Naive thymus-derived CD8-positive, alpha-beta T cell (primary cell): ENCODE measurements around the gene WRAP73. TPM values are rescaled to one million over a fixed set of nuclear protein-coding genes. Genes with fewer than 3 reads are reported as not detected.
A peak's percentile ranks its signal among the peaks of the same experiment; 100 is the strongest.

Experiments
- ATAC-seq, 2 donors: fragments of 150-1000 bp; cut with Tn5 transposase in 1 of 2; sonication (Bioruptor Pico), chemical (Tn5 transposase) in 1 of 2; 1 replicate in 1 of 2; 2 replicates in 1 of 2; pipeline ENCODE4 v1.10.0; 2021; ENCODE audit warnings: mild to moderate bottlenecking in 2 of 2, moderate library complexity in 2 of 2
- POLR2A ChIA-PET: fragments of 350-600 bp; sonication (Branson Sonifier 250); formaldehyde crosslinking; loops from one replicate; lab custom pipeline; 2021; ENCODE audit warnings: antibody characterized with exemption; lab: Charles Lee
- DNase-seq, 10 donors: peaks; one replicate each; pipeline versions ENCODE4 v3.0.0 to v3.0.0-alpha.2; 2020 to 2022
- H3K27ac Mint-ChIP-seq, 10 donors: one replicate each; pipeline ENCODE4 v1.8.0; 2020 to 2022; ENCODE audit warnings: mild to moderate bottlenecking in 10 of 10, mixed read lengths in 10 of 10, moderate library complexity in 4 of 10, inconsistent platforms in 1 of 10
- H3K27me3 Mint-ChIP-seq, 5 donors: one replicate each; pipeline ENCODE4 v1.8.0; 2021 to 2022; ENCODE audit warnings: mixed read lengths in 5 of 5
- H3K36me3 Mint-ChIP-seq, 3 donors: one replicate each; pipeline ENCODE4 v1.8.0; 2020 to 2022; ENCODE audit warnings: mixed read lengths in 3 of 3, mild to moderate bottlenecking in 2 of 3, inconsistent platforms in 1 of 3
- H3K4me1 Mint-ChIP-seq, 4 donors: one replicate each; pipeline ENCODE4 v1.8.0; 2021 to 2022; ENCODE audit warnings: mixed read lengths in 4 of 4
- H3K4me3 Mint-ChIP-seq, 10 donors: one replicate each; pipeline ENCODE4 v1.8.0; 2020 to 2022; ENCODE audit warnings: mild to moderate bottlenecking in 10 of 10, mixed read lengths in 10 of 10, moderate library complexity in 6 of 10, inconsistent platforms in 1 of 10
- H3K9me3 Mint-ChIP-seq, 9 donors: one replicate each; pipeline ENCODE4 v1.8.0; 2020 to 2022; ENCODE audit warnings: mixed read lengths in 9 of 9, mild to moderate bottlenecking in 3 of 9, inconsistent platforms in 1 of 9, moderate library complexity in 1 of 9
- polyA plus RNA-seq, 3 donors: library from polyadenylated mRNA; unstranded; fragments of 300-500 nt; fragmentation: Illumina TruSeq; gene quantifications; one replicate each; pipeline ENCODE4 v1.2.3, GENCODE V29; 2021
- total RNA-seq, 8 experiments: library from RNA in 2 of 8; stranded (reverse) in 2 of 8; gene quantifications; one replicate each; pipeline ENCODE4 v1.2.3 and lab custom pipeline; 2021 to 2026

Gene WRAP73
- total and polyA plus RNA-seq, 5 experiments from 2014 or later: 26.3 to 46.8 (median 32.1) TPM

DNA sequence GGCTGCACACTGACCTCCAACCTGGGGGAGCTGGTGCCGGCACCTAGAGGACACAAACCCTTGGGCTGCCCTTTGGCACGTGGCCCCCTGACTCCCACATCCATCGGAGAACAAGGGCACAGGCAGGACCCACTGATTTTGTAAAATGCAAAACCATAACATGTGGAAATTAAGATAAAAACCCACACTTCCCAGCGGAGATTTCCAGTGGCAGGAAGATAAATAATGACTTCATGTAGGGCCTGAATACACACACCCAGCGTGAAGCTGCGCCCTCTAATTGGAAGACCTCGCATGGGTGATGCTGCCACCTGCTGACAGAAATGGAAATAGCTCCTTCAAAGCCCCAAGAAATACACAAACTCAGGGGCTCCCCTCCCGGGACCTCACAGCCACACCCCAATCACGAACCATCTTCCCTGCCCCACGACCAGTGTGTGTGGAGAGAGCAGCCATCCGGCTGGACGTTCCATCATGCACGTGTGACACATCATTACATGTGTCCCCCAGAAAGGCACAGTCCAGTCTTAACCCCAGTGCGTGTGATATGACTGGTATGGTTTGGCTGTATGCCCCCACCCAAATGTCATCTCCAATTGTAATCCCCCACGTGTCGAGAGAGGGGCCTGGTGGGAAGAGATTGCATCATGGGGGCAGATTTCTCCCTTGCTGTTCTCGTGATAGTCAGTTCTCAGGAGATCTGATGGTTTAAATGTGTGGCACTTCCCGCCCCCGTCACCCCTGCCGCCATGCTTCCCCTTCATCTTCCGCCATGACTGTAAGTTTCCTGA lies 30.8 kb downstream of the WRAP73 start:
- Mint-ChIP-seq H3K27ac (peak overlapping the region in 2 of 10 donors; percentile 33 to 57), H3K9me3 (no peaks in the 10 kb centered on the region), H3K36me3 (no peaks in the 10 kb centered on the region), H3K27me3 (peaks cover 0 to 4% (median 0%) of the 10 kb centered on the region in 5 donors), H3K4me1 (peaks cover 25 to 49% (median 44%) of the 10 kb centered on the region in 4 donors), H3K4me3 (peak overlapping the region in 2 of 10 donors; percentile 7 to 52)
- ATAC-seq (peak; percentile 95), DNase-seq (peak; percentile 58 to 88 (median 78))
- POLR2A ChIA-PET: interaction anchor here (0.6 to 1.8 kb wide), 5 partner anchors 27 to 166 kb away, joined by 3 to 10 read pairs (median 5); no protein-coding TSS in a partner anchor

DNA sequence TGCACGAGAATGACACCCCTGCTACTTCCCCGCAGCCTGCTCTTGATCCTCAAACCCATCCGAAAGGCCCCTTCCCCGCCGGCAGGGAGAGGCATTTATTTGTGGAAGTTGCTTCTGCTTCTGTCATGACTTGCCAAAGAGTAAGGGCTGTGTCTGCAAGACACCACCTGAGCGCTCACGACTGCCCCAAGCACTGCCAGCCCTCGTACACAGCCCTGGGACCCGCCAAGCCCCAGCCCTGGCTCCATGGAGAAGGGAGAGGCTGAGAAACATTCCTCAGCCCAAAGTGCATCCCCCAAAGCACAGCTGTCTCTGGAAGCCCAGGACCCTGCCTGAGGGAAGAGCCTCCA lies 31.4 kb downstream of the WRAP73 start:
- ATAC-seq (no peak), DNase-seq (no peak)
- Mint-ChIP-seq H3K27ac (no peak overlapping the region), H3K36me3 (no peaks in the 10 kb centered on the region), H3K4me1 (peaks cover 22 to 48% (median 39%) of the 10 kb centered on the region in 4 donors), H3K4me3 (no peak overlapping the region), H3K27me3 (peaks cover 0 to 4% (median 0%) of the 10 kb centered on the region in 5 donors), H3K9me3 (no peaks in the 10 kb centered on the region)
- POLR2A ChIA-PET: interaction anchor here (0.6 to 1.8 kb wide), 5 partner anchors 27 to 166 kb away, joined by 3 to 10 read pairs (median 5); no protein-coding TSS in a partner anchor

DNA sequence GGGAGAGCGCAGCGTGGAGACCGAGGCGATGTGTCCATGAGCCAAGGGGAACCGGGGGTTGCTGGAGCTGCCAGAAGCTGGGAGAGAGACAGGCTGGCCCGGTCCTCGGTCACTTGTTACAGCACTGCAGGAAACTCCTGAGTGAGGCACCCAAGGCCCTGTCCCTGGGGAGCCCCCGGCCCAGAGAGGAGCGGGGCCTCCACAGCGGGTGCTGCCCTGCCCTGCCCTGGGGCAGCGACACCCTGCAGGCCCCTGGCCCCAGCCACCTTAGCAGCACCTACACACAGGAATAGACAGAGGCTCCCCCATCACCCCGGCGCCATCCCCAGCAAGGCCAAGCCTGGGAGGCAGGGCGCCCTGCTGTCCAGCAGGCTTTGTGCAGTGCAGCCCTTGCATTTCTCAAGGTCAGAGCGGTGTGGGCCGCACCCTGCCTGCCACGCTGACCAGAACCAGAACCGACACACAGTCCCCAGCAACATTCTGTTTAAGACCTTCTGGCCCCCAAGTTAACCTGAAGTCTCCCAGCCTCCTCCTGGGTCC lies 32.0 kb downstream of the WRAP73 start:
- H3K4me1 Mint-ChIP-seq: peaks cover 16 to 42% (median 33%) of the 10 kb centered on the region in 4 donors
- peak overlapping the region in 2 of 10 donors; percentile 52 to 84 for H3K27ac Mint-ChIP-seq
- no peaks in the 10 kb centered on the region for H3K36me3 Mint-ChIP-seq
- H3K9me3 Mint-ChIP-seq: no peaks in the 10 kb centered on the region
- H3K4me3 Mint-ChIP-seq: no peak overlapping the region
- H3K27me3 Mint-ChIP-seq: peaks cover 0 to 4% (median 0%) of the 10 kb centered on the region in 5 donors
- no peak for ATAC-seq
- POLR2A ChIA-PET: no interaction called here
- no peak for DNase-seq

DNA sequence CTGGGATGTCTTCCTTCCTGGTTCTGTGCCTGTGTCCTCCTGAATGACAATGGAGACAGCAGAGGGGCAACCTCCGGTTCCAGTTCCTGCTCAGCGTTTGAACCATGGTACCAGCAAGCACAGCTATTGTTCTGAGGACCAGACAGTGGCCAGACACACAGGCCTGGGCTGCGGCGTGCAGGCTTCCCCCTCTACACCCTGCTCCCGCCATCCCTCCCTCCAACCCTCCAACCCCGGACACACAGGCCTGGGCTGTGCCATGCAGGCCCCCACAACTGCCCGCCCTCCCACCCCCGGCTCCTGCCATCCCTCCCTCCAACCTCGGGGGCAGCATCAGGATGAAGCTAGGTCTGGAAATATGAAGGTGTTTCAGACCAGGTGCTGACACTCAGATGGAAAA lies 33.0 kb downstream of the WRAP73 start:
- DNase-seq (no peak), ATAC-seq (no peak)
- H3K9me3 Mint-ChIP-seq: no peaks in the 10 kb centered on the region
- H3K36me3 Mint-ChIP-seq: no peaks in the 10 kb centered on the region
- H3K4me1 Mint-ChIP-seq: peaks cover 17 to 36% (median 24%) of the 10 kb centered on the region in 4 donors
- H3K27me3 Mint-ChIP-seq: peaks cover 0 to 4% (median 0%) of the 10 kb centered on the region in 5 donors
- POLR2A ChIA-PET: no interaction called here
- no peak overlapping the region for H3K4me3 Mint-ChIP-seq
- no peak overlapping the region for H3K27ac Mint-ChIP-seq

DNA sequence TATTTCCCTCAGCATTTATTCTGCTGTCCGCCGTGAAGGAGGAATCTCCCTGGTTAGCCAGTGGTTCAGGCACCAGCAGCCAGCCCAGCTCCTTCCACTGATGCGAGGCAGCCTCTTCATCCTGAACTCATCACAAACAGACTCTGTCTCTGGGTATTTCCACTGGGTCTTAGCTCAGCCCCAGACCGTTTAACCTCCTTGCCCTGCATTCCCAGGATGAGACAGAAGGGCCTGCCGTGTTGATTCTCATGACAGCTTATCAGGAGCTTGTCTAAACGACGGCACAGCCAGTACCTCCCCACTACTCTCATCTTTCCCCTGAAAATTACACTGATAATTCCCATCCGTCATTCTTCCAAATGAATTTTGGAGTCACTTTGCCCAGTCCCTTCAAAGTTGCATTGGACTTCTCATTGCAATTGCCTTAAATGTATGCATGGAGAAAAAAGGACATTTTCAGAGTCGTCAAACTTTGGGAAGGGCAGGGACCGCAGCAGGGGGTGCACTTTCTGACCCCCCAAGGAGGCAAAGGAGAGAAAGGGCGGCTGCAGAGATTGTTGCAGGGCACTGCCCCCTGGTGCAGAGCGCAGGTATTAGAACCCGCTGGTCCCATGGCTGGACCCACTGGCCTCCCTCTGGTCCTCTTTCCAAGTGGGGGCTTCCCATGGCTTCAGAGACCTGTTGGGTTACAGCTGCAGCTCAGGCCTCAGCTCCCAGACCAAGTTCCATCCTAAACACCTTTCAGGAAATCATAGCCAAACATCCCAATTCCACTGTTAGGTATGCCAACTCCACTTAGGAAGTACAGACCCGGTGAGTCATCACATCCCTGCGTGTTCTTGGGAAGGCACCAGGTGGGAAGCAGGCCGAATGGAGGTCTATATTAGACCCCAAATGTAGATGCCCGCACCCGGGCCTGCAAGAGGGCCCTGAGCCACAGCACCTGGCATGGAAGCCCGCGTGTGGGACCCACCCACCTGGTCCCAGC lies 34.9 kb downstream of the WRAP73 start:
- H3K27me3 Mint-ChIP-seq: peaks cover 0 to 7% (median 3%) of the 10 kb centered on the region in 5 donors
- DNase-seq: no peak
- H3K4me1 Mint-ChIP-seq: peaks cover 18 to 32% (median 22%) of the 10 kb centered on the region in 4 donors
- POLR2A ChIA-PET: interaction anchor here (1.0 kb wide), 1 partner anchor 47 kb away, joined by 3 read pairs; no protein-coding TSS in a partner anchor
- H3K9me3 Mint-ChIP-seq: no peaks in the 10 kb centered on the region
- H3K27ac Mint-ChIP-seq: peak overlapping the region in 1 of 10 donors; percentile 13
- ATAC-seq: no peak
- H3K4me3 Mint-ChIP-seq: peak overlapping the region in 1 of 10 donors; percentile 22
- H3K36me3 Mint-ChIP-seq: no peaks in the 10 kb centered on the region

DNA sequence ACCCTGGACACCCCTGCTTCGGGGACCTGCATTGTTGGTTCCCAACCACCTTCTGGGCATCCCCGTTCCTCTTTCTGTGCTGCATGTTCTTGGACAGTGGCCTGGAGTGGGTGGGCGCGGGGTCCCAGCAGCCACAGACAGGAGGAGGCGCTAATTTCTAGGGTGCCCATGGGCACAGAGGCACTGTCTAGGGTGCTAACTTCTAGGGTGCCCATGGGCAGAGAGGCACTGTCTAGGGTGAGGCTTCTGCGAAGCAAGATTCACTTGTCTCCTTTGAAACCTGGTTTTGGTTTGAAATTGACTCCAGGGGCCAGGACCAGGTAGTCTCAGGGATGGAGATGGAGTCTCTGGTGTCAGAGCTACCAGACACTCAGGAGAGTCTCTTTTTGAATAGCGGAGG lies 37.8 kb downstream of the WRAP73 start:
- H3K27me3 Mint-ChIP-seq: peaks cover 0 to 19% (median 3%) of the 10 kb centered on the region in 5 donors
- H3K36me3 Mint-ChIP-seq: no peaks in the 10 kb centered on the region
- H3K27ac Mint-ChIP-seq: peak overlapping the region in 1 of 10 donors; percentile 2
- DNase-seq (no peak), ATAC-seq (no peak)
- POLR2A ChIA-PET: no interaction called here
- H3K9me3 Mint-ChIP-seq: peaks cover 0 to 1% (median 0%) of the 10 kb centered on the region in 9 donors
- peak overlapping the region; percentile 54 to 90 (median 79) for H3K4me3 Mint-ChIP-seq
- peaks cover 10 to 24% (median 16%) of the 10 kb centered on the region in 4 donors for H3K4me1 Mint-ChIP-seq

DNA sequence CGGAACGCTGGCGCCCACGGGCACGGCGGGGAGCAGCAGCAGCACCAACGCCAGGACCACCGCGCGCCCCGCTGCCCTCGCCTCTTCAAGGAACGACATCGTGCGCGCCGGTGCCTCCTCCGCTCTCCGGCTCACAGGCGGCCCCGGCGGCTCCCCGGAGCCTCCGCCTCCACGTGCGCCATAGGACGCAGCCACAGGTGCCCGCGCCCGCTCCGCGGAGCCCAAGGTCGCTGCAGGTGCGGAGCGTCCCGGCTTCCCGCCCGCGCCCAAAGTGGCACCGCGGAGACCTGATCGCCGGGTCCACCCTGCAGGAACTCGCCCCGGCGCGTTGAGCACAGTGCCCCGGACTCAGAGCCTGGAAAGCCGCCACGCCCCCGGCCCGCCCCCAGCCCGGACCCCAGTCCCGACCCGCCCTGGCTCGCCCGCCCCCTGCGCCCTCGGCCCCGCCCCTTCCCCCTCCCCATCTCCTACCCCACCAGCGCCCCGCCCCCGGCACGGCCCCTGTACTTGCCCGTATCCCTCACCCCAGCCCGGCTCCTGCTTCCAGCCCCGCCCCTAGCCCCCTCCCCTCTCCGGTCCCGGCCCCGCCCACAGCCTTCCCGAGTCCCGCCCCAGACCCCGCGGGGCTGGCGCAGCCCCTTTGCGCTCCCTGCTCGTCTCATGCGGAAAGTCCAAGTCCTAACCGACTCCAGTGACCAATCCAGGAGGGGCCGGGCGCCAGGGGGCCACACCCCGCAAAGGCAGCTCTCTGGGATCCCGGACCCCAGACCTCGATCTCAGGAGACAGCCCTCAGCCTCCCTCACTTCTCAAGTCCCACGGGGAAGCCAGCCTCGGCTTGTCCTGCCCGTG lies 38.5 kb downstream of the WRAP73 start, which contains the start of gene MEGF6:
Gene MEGF6 (minus strand): TSS at position 339 of the 850 bp plus-strand sequence. CDS start 240 bp downstream, at position 99.
- peaks cover 0 to 19% (median 3%) of the 10 kb centered on the region in 5 donors for H3K27me3 Mint-ChIP-seq
- POLR2A ChIA-PET: no interaction called here
- peak within 1 kb of the TSS in 1 of 10 donors; percentile 2 for H3K27ac Mint-ChIP-seq
- H3K9me3 Mint-ChIP-seq: peaks cover 0 to 1% (median 0%) of the 10 kb centered on the region in 9 donors
- DNase-seq (peak in 8 of 10 donors; percentile 22 to 81 (median 52)), ATAC-seq (peak; percentile 73 to 77)
- peaks cover 10 to 24% (median 16%) of the 10 kb centered on the region in 4 donors for H3K4me1 Mint-ChIP-seq
- H3K36me3 Mint-ChIP-seq: no peaks in the 10 kb centered on the region
- peak within 1 kb of the TSS; percentile 69 to 90 (median 80) for H3K4me3 Mint-ChIP-seq

DNA sequence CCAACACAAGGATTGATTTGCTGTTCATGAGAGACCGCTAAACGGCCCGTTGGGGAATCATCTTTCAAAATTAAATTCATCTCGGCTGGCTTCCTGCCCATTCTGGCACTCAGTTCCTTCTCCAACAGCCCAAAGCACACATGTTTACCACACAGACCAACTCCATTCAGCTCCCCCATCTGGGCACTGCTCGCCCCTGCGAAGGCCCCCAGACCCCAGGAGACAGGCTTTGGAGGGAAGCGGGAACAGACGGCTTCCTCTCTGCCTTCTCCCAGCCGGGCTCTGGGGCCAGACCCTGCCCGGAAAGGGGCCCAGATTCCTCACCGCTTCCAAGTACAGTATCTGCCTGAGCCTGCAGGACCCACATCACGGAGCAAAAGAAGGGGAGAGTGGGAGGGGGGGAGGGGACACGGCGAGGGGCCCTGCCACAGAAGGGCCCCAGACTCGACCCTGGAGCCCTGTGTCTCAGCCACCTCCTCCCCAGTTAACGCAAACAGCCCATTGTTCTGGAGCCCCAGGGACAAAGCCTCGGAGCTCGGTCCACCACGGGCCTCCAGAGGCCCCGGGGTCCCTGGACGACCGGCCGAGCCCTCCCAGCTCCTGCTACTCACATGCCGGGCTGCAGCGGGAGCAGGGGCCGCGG lies 39.3 kb downstream of the WRAP73 start:
- ATAC-seq: peak in 1 of 2 donors; percentile 6
- H3K27me3 Mint-ChIP-seq: peaks cover 0 to 19% (median 3%) of the 10 kb centered on the region in 5 donors
- POLR2A ChIA-PET: no interaction called here

DNA sequence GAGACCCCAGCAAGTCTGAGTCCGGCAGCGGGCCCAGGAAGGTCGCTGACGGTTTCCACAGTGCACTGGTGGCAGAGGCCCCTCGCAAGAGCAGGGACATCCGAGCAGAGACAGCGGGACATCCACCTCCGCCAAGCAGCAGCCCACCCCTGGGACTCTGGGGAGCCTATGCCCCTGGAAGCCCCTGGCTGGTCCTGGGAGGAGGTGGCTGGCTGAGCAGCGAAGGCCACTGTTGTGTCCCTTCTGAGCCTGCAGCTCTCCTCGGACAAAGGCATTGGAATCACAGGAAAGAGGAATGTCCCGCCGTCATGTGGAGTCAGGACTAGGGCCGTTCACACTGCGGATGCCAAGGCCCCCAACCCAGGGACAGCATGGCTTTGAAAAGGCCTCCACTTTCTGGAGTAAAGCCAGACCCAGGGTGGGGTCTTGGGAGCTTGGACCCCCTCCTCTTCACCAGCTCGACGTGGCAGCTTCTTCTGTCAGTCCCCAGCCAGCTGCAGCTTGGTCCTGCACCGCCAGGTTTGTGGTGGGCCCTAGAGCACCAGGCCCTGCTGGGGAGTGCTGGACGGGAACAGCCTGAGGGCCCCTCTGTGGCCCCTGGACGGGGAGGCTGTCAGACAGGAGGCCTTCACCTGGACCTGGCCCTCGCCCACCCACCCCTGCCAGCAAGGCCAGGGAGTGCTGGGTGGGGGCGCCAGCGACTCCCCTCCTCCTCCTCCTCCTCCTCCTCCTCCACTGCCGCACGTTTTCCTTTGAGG lies 40.0 kb downstream of the WRAP73 start:
- POLR2A ChIA-PET: no interaction called here
- ATAC-seq (no peak), DNase-seq (no peak)
- peaks cover 0 to 19% (median 3%) of the 10 kb centered on the region in 5 donors for H3K27me3 Mint-ChIP-seq
- peaks cover 0 to 1% (median 0%) of the 10 kb centered on the region in 9 donors for H3K9me3 Mint-ChIP-seq
- no peak overlapping the region for H3K27ac Mint-ChIP-seq
- peaks cover 10 to 24% (median 15%) of the 10 kb centered on the region in 4 donors for H3K4me1 Mint-ChIP-seq
- peak overlapping the region in 8 of 10 donors; percentile 41 to 87 (median 72) for H3K4me3 Mint-ChIP-seq
- no peaks in the 10 kb centered on the region for H3K36me3 Mint-ChIP-seq

More for the DNA sequence above, 39.3 kb downstream of the WRAP73 start:
- Mint-ChIP-seq H3K4me3 (peak overlapping the region; percentile 41 to 87 (median 72)), H3K36me3 (no peaks in the 10 kb centered on the region), H3K9me3 (peaks cover 0 to 1% (median 0%) of the 10 kb centered on the region in 9 donors), H3K4me1 (peaks cover 10 to 24% (median 16%) of the 10 kb centered on the region in 4 donors), H3K27ac (no peak overlapping the region)
- no peak for DNase-seq
